Head of caudate nucleus (tissue), 42 donors: ENCODE data around the gene CEP78.

Source experiments
- DNase-seq, 42 donors: peaks; one replicate each; pipeline versions ENCODE4 v3.0.0 to v3.0.0-alpha.2; 2020 to 2021; ENCODE audit warnings: mixed read lengths in 7 of 42
- intact Hi-C: fragments of 100-400 bp; cut with DNase I; formaldehyde crosslinking; loops from one replicate; pipeline ENCODE4 v1.15.0; 2022

CEP78 gene

GRCh38 chr9:78319197-78320029 lies 83.5 kb downstream of the CEP78 start:
- peak in 40 of 42 donors; percentile 5 to 80 (median 48) for DNase-seq
- intact Hi-C loops: no loop called here

- intact Hi-C loops: no loop called here
Observed at GRCh38 chr9:78320030-78320693, 84.3 kb downstream of the CEP78 start.

GRCh38 chr9:78320875-78321496 lies 85.1 kb downstream of the CEP78 start:
- peak in 1 of 42 donors; percentile 31 for DNase-seq
- intact Hi-C loops: no loop called here

More at GRCh38 chr9:78320030-78320693, 84.3 kb downstream of the CEP78 start:
- DNase-seq: no peak

- intact Hi-C loops: no loop called here
- DNase-seq: peak in 1 of 42 donors; percentile 21
Observed at GRCh38 chr9:78321505-78321904, 85.6 kb downstream of the CEP78 start.

GRCh38 chr9:78324068-78324650 lies 88.3 kb downstream of the CEP78 start:
- DNase-seq: peak in 1 of 42 donors; percentile 25
- intact Hi-C loops: no loop called here

GRCh38 chr9:78324682-78325081 lies 88.8 kb downstream of the CEP78 start:
- no peak for DNase-seq
- intact Hi-C loops: no loop called here

GRCh38 chr9:78325343-78325742 lies 89.5 kb downstream of the CEP78 start:
- intact Hi-C loops: no loop called here
- peak in 41 of 42 donors; percentile 6 to 84 (median 42) for DNase-seq

- intact Hi-C loops: no loop called here
Observed at GRCh38 chr9:78325846-78326360, 90.0 kb downstream of the CEP78 start.

GRCh38 chr9:78326564-78326963 lies 90.7 kb downstream of the CEP78 start:
- intact Hi-C loops: no loop called here
- DNase-seq: no peak

More at GRCh38 chr9:78325846-78326360, 90.0 kb downstream of the CEP78 start:
- DNase-seq: peak in 1 of 42 donors; percentile 28
